HEK293T (cell line): ENCODE data around the gene BRD4.

Source experiments
- ELF4 ChIP-seq: fragments of 450-650 bp; IDR thresholded peaks from 2 replicates; pipeline ENCODE4 v1.6.1; 2017; ENCODE audit warnings: antibody characterized with exemption
- SP1 ChIP-seq: fragments of 450-650 bp; IDR thresholded peaks from 2 replicates; pipeline ENCODE4 v1.6.1; 2017

DNA sequence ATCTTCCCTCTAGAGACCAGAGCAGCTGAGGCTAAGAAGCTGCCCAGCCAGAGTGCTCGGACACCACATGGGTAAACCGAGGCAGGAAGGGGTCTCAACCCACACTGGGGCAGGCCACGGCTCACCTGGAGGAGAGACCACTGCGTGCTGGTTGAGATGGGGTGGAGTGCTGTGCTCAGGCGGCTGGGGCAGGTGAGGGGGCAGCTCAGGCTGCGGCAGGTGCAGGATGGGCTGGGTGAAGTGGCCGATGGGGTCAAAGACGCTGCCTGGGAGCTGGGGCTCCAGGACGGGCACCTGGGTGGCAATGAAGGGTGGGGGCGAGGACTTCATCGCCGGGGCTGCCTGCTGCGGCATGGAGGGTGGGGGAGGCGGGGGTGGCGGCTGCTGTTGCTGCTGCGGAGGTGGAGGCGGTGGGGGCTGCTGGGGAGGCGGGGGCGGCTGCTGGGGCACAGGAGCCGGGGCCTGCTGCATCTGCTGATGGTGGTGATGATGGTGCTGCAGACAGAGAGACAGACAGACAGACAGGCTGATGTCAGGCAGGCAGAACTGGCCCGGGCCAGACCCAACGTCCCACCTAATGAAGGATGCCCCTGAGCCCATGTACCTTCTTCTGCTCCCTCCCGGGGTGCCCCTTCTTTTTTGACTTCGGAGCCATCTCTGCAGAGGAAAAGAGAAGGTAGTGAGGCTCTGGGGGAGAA lies 88.1 kb downstream of the BRD4 start:
- no peak for TF ChIP-seq SP1
- TF ChIP-seq ELF4 = no peak
